HG03064 (cell line): ENCODE measurements around the gene RPS4Y2.

Experiments used
- ATAC-seq: cut with Tn5 transposase; IDR thresholded peaks from one replicate; pipeline ENCODE4 v1.9.1; 2021; ENCODE audit warnings: low read depth; ENCODE audit not compliant: unreplicated experiment

The RPS4Y2 gene

GRCh38 chrY:20817067-20817466 lies 61.2 kb downstream of the RPS4Y2 start:
- ATAC-seq: no peak
